H1 (cell line): Measurements from ENCODE around the gene CENPO. TPM values are rescaled to one million over a fixed set of nuclear protein-coding genes. Genes with fewer than 3 reads are reported as not detected.

Experiments used
- CTCF ChIA-PET: fragments of 300-600 bp; sonication (Branson Sonifier 250); formaldehyde crosslinking; loops from one replicate; lab custom pipeline; 2021; ENCODE audit not compliant: partially characterized antibody; lab: Charles Lee
- POLR2A ChIA-PET: fragments of 300-600 bp; sonication (Branson Sonifier 250); formaldehyde crosslinking; loops from one replicate; lab custom pipeline; 2021; ENCODE audit warnings: inconsistent platforms; ENCODE audit not compliant: partially characterized antibody; lab: Charles Lee
- DNase-seq, 2 experiments: peaks; one replicate each; pipeline versions ENCODE4 v3.0.0 to v3.0.0-alpha.2; 2010 to 2022; ENCODE audit warnings: low spot score in 2 of 2, low read depth in 1 of 2, mixed read lengths in 1 of 2
- FAIRE-seq: peaks from 2 replicates; lab custom pipeline; 2011; peaks lifted over from hg19 to GRCh38; lab: Jason Lieb, UNC
- H2AFZ ChIP-seq: 2 replicates; pipeline ENCODE4 v1.8.1; 2012; ENCODE audit warnings: low read length, inconsistent platforms
- H2AK5ac ChIP-seq: 2 replicates; pipeline ENCODE4 v1.6.1; 2013; ENCODE audit warnings: low read depth, low read length
- H2BK120ac ChIP-seq: replicated peaks from 2 replicates; pipeline ENCODE3; 2013; ENCODE audit warnings: low read depth, low read length, inconsistent platforms
- H2BK12ac ChIP-seq: 2 replicates; pipeline ENCODE4 v1.6.1; 2013; ENCODE audit warnings: low read depth, low read length
- H2BK15ac ChIP-seq: 2 replicates; pipeline ENCODE4 v1.6.1; 2013; ENCODE audit warnings: low read length
- H2BK20ac ChIP-seq: 2 replicates; pipeline ENCODE4 v1.6.1; 2013; ENCODE audit warnings: low read length
- H2BK5ac ChIP-seq: 2 replicates; pipeline ENCODE4 v1.6.1; 2013; ENCODE audit warnings: low read depth, low read length
- H3K14ac ChIP-seq: 2 replicates; pipeline ENCODE4 v1.6.1; 2013; ENCODE audit warnings: inconsistent platforms; ENCODE audit not compliant: insufficient read length
- H3K18ac ChIP-seq: 2 replicates; pipeline ENCODE4 v1.6.1; 2013; ENCODE audit warnings: low read length; ENCODE audit errors: extremely low read depth
- H3K23ac ChIP-seq: 2 replicates; pipeline ENCODE4 v1.6.1; 2013; ENCODE audit warnings: inconsistent platforms; ENCODE audit not compliant: insufficient read length
- H3K23me2 ChIP-seq: 2 replicates; pipeline ENCODE4 v1.6.1; 2013; ENCODE audit warnings: low read depth, low read length
- H3K27ac ChIP-seq: 2 replicates; pipeline ENCODE4 v1.6.1; 2011; ENCODE audit warnings: low read depth, low read length, inconsistent platforms
- H3K27me3 ChIP-seq, 4 experiments: replicated peaks in 1 of 4; 1 replicate in 1 of 4; 2 replicates in 3 of 4; pipeline versions ENCODE4 v1.6.1 to v1.8.1; 2011 to 2013; ENCODE audit warnings: low read length in 3 of 4, mild to moderate bottlenecking in 3 of 4, inconsistent platforms in 2 of 4, mixed read lengths in 2 of 4, moderate library complexity in 1 of 4; ENCODE audit not compliant: control insufficient read depth in 3 of 4, insufficient read depth in 3 of 4; ENCODE audit errors: extremely low read depth in 1 of 4
- H3K36me3 ChIP-seq, 4 experiments: 2 replicates each; pipeline versions ENCODE4 v1.6.1 to v1.8.1; 2011 to 2013; ENCODE audit warnings: mild to moderate bottlenecking in 4 of 4, low read length in 3 of 4, moderate library complexity in 2 of 4, control low read depth in 1 of 4, inconsistent platforms in 1 of 4; ENCODE audit not compliant: insufficient read depth in 4 of 4, control insufficient read depth in 2 of 4
- H3K4ac ChIP-seq: replicated peaks from 2 replicates; pipeline ENCODE3; 2013; ENCODE audit warnings: low read length, low read depth, mixed read lengths, inconsistent platforms; ENCODE audit not compliant: insufficient read length
- H3K4me1 ChIP-seq, 4 experiments: replicated peaks in 1 of 4; 1 replicate in 1 of 4; 2 replicates in 3 of 4; pipeline versions ENCODE4 v1.6.1 to v1.8.1; 2011 to 2013; ENCODE audit warnings: low read length in 3 of 4, inconsistent platforms in 2 of 4, mixed read lengths in 1 of 4; ENCODE audit not compliant: insufficient read depth in 4 of 4, control insufficient read depth in 3 of 4
- H3K4me2 ChIP-seq, 2 experiments: 2 replicates each; pipeline versions ENCODE4 v1.6.1 to v1.8.1; 2011 to 2013; ENCODE audit warnings: low read depth in 2 of 2, low read length in 2 of 2, control low read depth in 1 of 2, inconsistent platforms in 1 of 2, mild to moderate bottlenecking in 1 of 2; ENCODE audit not compliant: insufficient read depth in 1 of 2
- H3K4me3 ChIP-seq, 4 experiments: fragments of 200-600, 300-600 bp in 1 of 4; sonication (generic), shearing (Covaris generic), sonication (Bioruptor Twin) in 1 of 4; 2 replicates each; pipeline versions ENCODE4 v1.5.1 to v1.8.1; 2011 to 2016; ENCODE audit warnings: low read length in 4 of 4, low read depth in 3 of 4, control low read depth in 2 of 4, inconsistent platforms in 2 of 4, mild to moderate bottlenecking in 2 of 4, mixed read lengths in 1 of 4, moderate library complexity in 1 of 4; ENCODE audit not compliant: insufficient read depth in 2 of 4; ENCODE audit errors: extremely low read depth in 1 of 4
- H3K56ac ChIP-seq: replicated peaks from 2 replicates; pipeline ENCODE3; 2013; ENCODE audit warnings: low read depth, mild to moderate bottlenecking, mixed read lengths, low read length, inconsistent platforms; ENCODE audit not compliant: insufficient read length
- H3K79me1 ChIP-seq: 2 replicates; pipeline ENCODE4 v1.6.1; 2013; ENCODE audit warnings: low read depth, low read length, control low read depth
- H3K79me2 ChIP-seq, 2 experiments: 2 replicates each; pipeline versions ENCODE4 v1.6.1 to v1.8.1; 2012 to 2013; ENCODE audit warnings: low read length in 2 of 2, mild to moderate bottlenecking in 2 of 2, inconsistent platforms in 1 of 2; ENCODE audit not compliant: insufficient read depth in 2 of 2, control insufficient read depth in 1 of 2
- H3K9ac ChIP-seq, 4 experiments: replicated peaks in 1 of 4; 1 replicate in 1 of 4; 2 replicates in 3 of 4; pipeline versions ENCODE4 v1.6.1 to v1.8.1; 2011 to 2013; ENCODE audit warnings: low read depth in 3 of 4, low read length in 3 of 4, control low read depth in 2 of 4, mild to moderate bottlenecking in 2 of 4, moderate library complexity in 2 of 4, inconsistent platforms in 1 of 4; ENCODE audit errors: extremely low read depth in 1 of 4
- H3K9me3 ChIP-seq, 2 experiments: 2 replicates each; pipeline versions ENCODE4 v1.6.1 to v1.8.1; 2012 to 2013; ENCODE audit warnings: mild to moderate bottlenecking in 2 of 2, moderate library complexity in 2 of 2, control low read depth in 1 of 2, inconsistent platforms in 1 of 2, low read depth in 1 of 2, low read length in 1 of 2, mixed read lengths in 1 of 2; ENCODE audit not compliant: insufficient read depth in 2 of 2
- H4K20me1 ChIP-seq, 2 experiments: replicated peaks in 1 of 2; 2 replicates each; pipeline versions ENCODE3 to v1.8.1; 2011 to 2013; ENCODE audit warnings: inconsistent platforms in 2 of 2, low read length in 2 of 2, mild to moderate bottlenecking in 1 of 2; ENCODE audit not compliant: insufficient read depth in 2 of 2, control insufficient read depth in 1 of 2
- H4K5ac ChIP-seq: 2 replicates; pipeline ENCODE4 v1.6.1; 2013; ENCODE audit warnings: low read length, low read depth, mixed read lengths, inconsistent platforms; ENCODE audit not compliant: insufficient read length
- H4K8ac ChIP-seq: 2 replicates; pipeline ENCODE4 v1.8.0; 2013; ENCODE audit warnings: mild to moderate bottlenecking, moderate library complexity, low read length, inconsistent platforms; ENCODE audit not compliant: insufficient read depth; ENCODE audit errors: extremely low read depth
- H4K91ac ChIP-seq: replicated peaks from 2 replicates; pipeline ENCODE3; 2013; ENCODE audit warnings: low read length, mixed read lengths, inconsistent platforms; ENCODE audit not compliant: insufficient read length
- ASH2L ChIP-seq: fragments of 200-600, 300-600 bp; sonication (generic); IDR thresholded peaks from one replicate; pipeline ENCODE4 v1.7.1; 2017; ENCODE audit warnings: low read length
- ATF3 ChIP-seq: IDR thresholded peaks from 2 replicates; pipeline ENCODE4 v1.6.1; 2011; ENCODE audit warnings: low read depth, mild to moderate bottlenecking, low read length; ENCODE audit not compliant: insufficient read depth
- CREB1 ChIP-seq: IDR thresholded peaks from 2 replicates; pipeline ENCODE4 v1.6.1; 2012; ENCODE audit warnings: inconsistent platforms
- E2F6 ChIP-seq: IDR thresholded peaks from 2 replicates; pipeline ENCODE4 v1.6.1; 2012; ENCODE audit warnings: inconsistent platforms
- GTF2F1 ChIP-seq: IDR thresholded peaks from 2 replicates; pipeline ENCODE4 v1.6.1; 2012; ENCODE audit warnings: low read depth, low read length, improper control_type of control experiment, borderline replicate concordance
- POLR2A ChIP-seq, 2 experiments: IDR thresholded peaks; 1 replicate in 1 of 2; 2 replicates in 1 of 2; pipeline ENCODE4 v1.6.1; 2011; ENCODE audit warnings: low read depth in 2 of 2, low read length in 2 of 2, mild to moderate bottlenecking in 2 of 2; ENCODE audit errors: control extremely low read depth in 1 of 2
- RAD21 ChIP-seq, 2 experiments: IDR thresholded peaks in 1 of 2; conservative IDR thresholded peaks in 1 of 2; 2 replicates each; pipeline ENCODE4 v1.6.1; 2011; ENCODE audit warnings: low read depth in 2 of 2, low read length in 2 of 2, improper control_type of control experiment in 1 of 2, inconsistent platforms in 1 of 2, mild to moderate bottlenecking in 1 of 2, moderate library complexity in 1 of 2
- SIN3A ChIP-seq, 2 experiments: IDR thresholded peaks in 1 of 2; conservative IDR thresholded peaks in 1 of 2; 2 replicates each; pipeline ENCODE4 v1.6.1; 2011 to 2012; ENCODE audit warnings: low read length in 2 of 2, improper control_type of control experiment in 1 of 2, low read depth in 1 of 2, mild to moderate bottlenecking in 1 of 2
- SIRT6 ChIP-seq: IDR thresholded peaks from one replicate; pipeline ENCODE4 v1.7.1; 2012; ENCODE audit warnings: low read length, inconsistent platforms
- SIX5 ChIP-seq: IDR thresholded peaks from 2 replicates; pipeline ENCODE4 v1.6.1; 2011; ENCODE audit warnings: mild to moderate bottlenecking, low read depth, low read length
- SP1 ChIP-seq: IDR thresholded peaks from 2 replicates; pipeline ENCODE4 v1.6.1; 2011; ENCODE audit warnings: low read depth, low read length
- TAF1 ChIP-seq: IDR thresholded peaks from 2 replicates; pipeline ENCODE4 v1.6.1; 2011; ENCODE audit warnings: mild to moderate bottlenecking, low read depth, low read length
- WGBS, 2 experiments: shearing (Covaris generic) in 1 of 2; methylation state at CpG; one replicate each; pipeline versions ENCODE4 v1.1.6 to v1.1.7; 2013 to 2015; ENCODE audit warnings: low lambda C conversion rate in 2 of 2, mixed read lengths in 2 of 2, inconsistent platforms in 1 of 2, low coverage in 1 of 2, missing lambda C conversion rate in 1 of 2; ENCODE audit not compliant: insufficient replicate concordance in 2 of 2, insufficient coverage in 1 of 2, insufficient read length in 1 of 2; ENCODE audit errors: extremely low coverage in 1 of 2, missing lambda C conversion rate in 1 of 2; 5-methylcytosine and 5-hydroxymethylcytosine counted together
- polyA plus RNA-seq, 7 experiments: library from polyadenylated mRNA; depleted of rRNA in 3 of 7; stranded (reverse) in 5 of 7; unstranded in 2 of 7; fragments of >200 nt in 5 of 7; fragments of 200-250 nt in 2 of 7; gene quantifications; 1 replicate in 5 of 7; 2 replicates in 1 of 7; 4 replicates in 1 of 7; pipeline versions ENCODE4 v1.2.1 to v1.2.3, GENCODE V29; 2011 to 2013; ENCODE audit warnings: missing spikeins in 2 of 7, mixed read lengths in 2 of 7
- total RNA-seq: library from RNA; stranded (reverse); fragmentation: NEBNext Ultra II Directional; extraction: Animal tissue kit (Norgen Biotek cat#: 25700); gene quantifications from 2 replicates; pipeline ENCODE4 v1.2.1, GENCODE V29; 2021

CENPO gene
- total and polyA plus RNA-seq, 2 of the 8 experiments (the other 6 are each of a cell fraction or from before 2014, with no cell fraction given), result 34.4 to 46.3 TPM

GRCh38 chr2:24754985-24755705, 38.1 kb upstream of the CENPO start:
- Histone ChIP-seq H2AK5ac (no peak overlapping the region), H3K9ac (no peak overlapping the region), H2BK5ac (no peak overlapping the region), H3K4ac (no peak overlapping the region), H2BK20ac (no peak overlapping the region), H3K79me1 (no peaks in the 10 kb centered on the region), H2BK120ac (no peak overlapping the region), H4K8ac (no peak overlapping the region), H3K27me3 (peaks cover 0 to 2% (median 0%) of the 10 kb centered on the region in 4 experiments; a peak in 1 of 7 replicates), H3K27ac (no peak overlapping the region), H2BK12ac (no peak overlapping the region), H3K23me2 (peaks cover 2% of the 10 kb centered on the region; the same call in 1 of the 2 replicates), H3K4me2 (peak overlapping the region in 1 of 2 experiments; percentile 38; a peak in 2 of 4 replicates), H3K4me3 (no peak overlapping the region), H3K23ac (no peak overlapping the region), H2BK15ac (no peak overlapping the region), H3K36me3 (peaks cover 0 to 5% (median 3%) of the 10 kb centered on the region in 4 experiments; a peak in 4 of 8 replicates), H3K56ac (no peak overlapping the region), H3K18ac (no peak overlapping the region), H3K14ac (no peak overlapping the region), H4K20me1 (no peaks in the 10 kb centered on the region), H2AFZ (no peak overlapping the region), H3K9me3 (no peaks in the 10 kb centered on the region), H3K4me1 (peaks cover 2 to 5% (median 3%) of the 10 kb centered on the region in 4 experiments; a peak in 5 of 7 replicates), H4K91ac (no peak overlapping the region), H3K79me2 (no peaks in the 10 kb centered on the region), H4K5ac (no peak overlapping the region)
- CTCF ChIA-PET, result interaction anchor here (0.6 to 1.1 kb wide), 2 partner anchors 14 to 1071 kb away, joined by 3 read pairs; no protein-coding TSS in a partner anchor
- 67% methylated on average over 3 of the region's 3 CpGs; no CpG with 5 or more reads in 1 of the 2 experiments for WGBS, 2 experiments
- POLR2A ChIA-PET, result no interaction called here
- FAIRE-seq (no peak), DNase-seq (no peak)
- TF ChIP-seq SIRT6 (no peak), ATF3 (no peak), SIN3A (conservative IDR thresholded peaks at IDR 0.05 in 1 of 2, IDR thresholded peaks at IDR 0.05 in 1 of 2; ENCODE audit: low read depth in 1 of 2, low read length in 2 of 2) (no peak), POLR2A (IDR thresholded peaks at IDR 0.05; ENCODE audit: control extremely low read depth in 1 of 2, low read depth in 2 of 2, low read length in 2 of 2) (no peak), CREB1 (no peak), E2F6 (no peak), ASH2L (no peak), GTF2F1 (no peak), SP1 (no peak), RAD21 (IDR thresholded peaks at IDR 0.05 in 1 of 2, conservative IDR thresholded peaks at IDR 0.05 in 1 of 2; ENCODE audit: low read depth in 2 of 2, low read length in 2 of 2) (no peak), SIX5 (no peak), TAF1 (no peak)
